Measurements from ENCODE around the gene TEX22. TPM values are rescaled to one million over a fixed set of nuclear protein-coding genes. Genes with fewer than 3 reads are reported as not detected.

TEX22 gene
- total RNA-seq, 1 donor from 2014 or later = 4.9 TPM

- DNase-seq (ENCODE audit: extremely low spot score, unreplicated experiment) = no peak
- Mint-ChIP-seq H3K4me3 (ENCODE audit: unreplicated experiment) (no peak overlapping the region), H3K27ac (ENCODE audit: unreplicated experiment) (no peak overlapping the region), H3K36me3 (ENCODE audit: unreplicated experiment) (no peaks in the 10 kb centered on the region), H3K27me3 (ENCODE audit: unreplicated experiment) (no peaks in the 10 kb centered on the region), H3K9me3 (ENCODE audit: unreplicated experiment) (no peaks in the 10 kb centered on the region), H3K4me1 (ENCODE audit: unreplicated experiment) (peaks cover 34% of the 10 kb centered on the region)
- TF ChIP-seq, protein P1, sequence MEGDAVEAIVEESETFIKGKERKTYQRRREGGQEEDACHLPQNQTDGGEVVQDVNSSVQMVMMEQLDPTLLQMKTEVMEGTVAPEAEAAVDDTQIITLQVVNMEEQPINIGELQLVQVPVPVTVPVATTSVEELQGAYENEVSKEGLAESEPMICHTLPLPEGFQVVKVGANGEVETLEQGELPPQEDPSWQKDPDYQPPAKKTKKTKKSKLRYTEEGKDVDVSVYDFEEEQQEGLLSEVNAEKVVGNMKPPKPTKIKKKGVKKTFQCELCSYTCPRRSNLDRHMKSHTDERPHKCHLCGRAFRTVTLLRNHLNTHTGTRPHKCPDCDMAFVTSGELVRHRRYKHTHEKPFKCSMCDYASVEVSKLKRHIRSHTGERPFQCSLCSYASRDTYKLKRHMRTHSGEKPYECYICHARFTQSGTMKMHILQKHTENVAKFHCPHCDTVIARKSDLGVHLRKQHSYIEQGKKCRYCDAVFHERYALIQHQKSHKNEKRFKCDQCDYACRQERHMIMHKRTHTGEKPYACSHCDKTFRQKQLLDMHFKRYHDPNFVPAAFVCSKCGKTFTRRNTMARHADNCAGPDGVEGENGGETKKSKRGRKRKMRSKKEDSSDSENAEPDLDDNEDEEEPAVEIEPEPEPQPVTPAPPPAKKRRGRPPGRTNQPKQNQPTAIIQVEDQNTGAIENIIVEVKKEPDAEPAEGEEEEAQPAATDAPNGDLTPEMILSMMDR (IDR thresholded peaks at IDR 0.05) = no peak
Measured at GRCh38 chr14:105416671-105417070, 18.3 kb downstream of the TEX22 start.

DNA sequence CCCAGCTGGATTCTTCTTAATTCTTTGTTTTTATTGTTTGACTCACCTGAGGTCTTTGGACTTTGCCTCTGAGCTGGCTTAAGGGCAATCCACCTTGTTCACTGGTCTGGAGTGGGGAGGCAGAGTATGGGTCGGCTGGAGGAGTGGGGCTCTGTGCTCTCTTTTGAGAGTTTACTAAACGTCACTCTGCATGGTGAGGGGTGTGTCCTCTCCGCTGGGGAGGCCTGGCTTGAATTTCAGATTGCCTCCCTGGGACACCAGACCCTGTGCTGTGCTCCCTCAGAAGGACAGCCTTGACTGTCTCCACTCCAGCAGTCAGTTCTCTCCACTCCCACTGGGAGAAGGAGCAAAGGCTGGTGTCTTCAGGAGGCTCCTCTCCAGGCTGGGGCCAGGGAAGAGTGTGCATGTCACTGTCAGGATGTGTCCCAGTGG lies 19.4 kb downstream of the TEX22 start:
- no peaks in the 10 kb centered on the region for H3K9me3 Mint-ChIP-seq (ENCODE audit: unreplicated experiment)
- no peaks in the 10 kb centered on the region for H3K36me3 Mint-ChIP-seq (ENCODE audit: unreplicated experiment)
- no peak for DNase-seq (ENCODE audit: extremely low spot score, unreplicated experiment)
- H3K27me3 Mint-ChIP-seq (ENCODE audit: unreplicated experiment) = no peaks in the 10 kb centered on the region
- no peak overlapping the region for H3K27ac Mint-ChIP-seq (ENCODE audit: unreplicated experiment)
- H3K4me3 Mint-ChIP-seq (ENCODE audit: unreplicated experiment) = peak overlapping the region; percentile 26
- TF ChIP-seq, protein P1 (IDR thresholded peaks at IDR 0.05) = no peak
- H3K4me1 Mint-ChIP-seq (ENCODE audit: unreplicated experiment) = peaks cover 41% of the 10 kb centered on the region

DNA sequence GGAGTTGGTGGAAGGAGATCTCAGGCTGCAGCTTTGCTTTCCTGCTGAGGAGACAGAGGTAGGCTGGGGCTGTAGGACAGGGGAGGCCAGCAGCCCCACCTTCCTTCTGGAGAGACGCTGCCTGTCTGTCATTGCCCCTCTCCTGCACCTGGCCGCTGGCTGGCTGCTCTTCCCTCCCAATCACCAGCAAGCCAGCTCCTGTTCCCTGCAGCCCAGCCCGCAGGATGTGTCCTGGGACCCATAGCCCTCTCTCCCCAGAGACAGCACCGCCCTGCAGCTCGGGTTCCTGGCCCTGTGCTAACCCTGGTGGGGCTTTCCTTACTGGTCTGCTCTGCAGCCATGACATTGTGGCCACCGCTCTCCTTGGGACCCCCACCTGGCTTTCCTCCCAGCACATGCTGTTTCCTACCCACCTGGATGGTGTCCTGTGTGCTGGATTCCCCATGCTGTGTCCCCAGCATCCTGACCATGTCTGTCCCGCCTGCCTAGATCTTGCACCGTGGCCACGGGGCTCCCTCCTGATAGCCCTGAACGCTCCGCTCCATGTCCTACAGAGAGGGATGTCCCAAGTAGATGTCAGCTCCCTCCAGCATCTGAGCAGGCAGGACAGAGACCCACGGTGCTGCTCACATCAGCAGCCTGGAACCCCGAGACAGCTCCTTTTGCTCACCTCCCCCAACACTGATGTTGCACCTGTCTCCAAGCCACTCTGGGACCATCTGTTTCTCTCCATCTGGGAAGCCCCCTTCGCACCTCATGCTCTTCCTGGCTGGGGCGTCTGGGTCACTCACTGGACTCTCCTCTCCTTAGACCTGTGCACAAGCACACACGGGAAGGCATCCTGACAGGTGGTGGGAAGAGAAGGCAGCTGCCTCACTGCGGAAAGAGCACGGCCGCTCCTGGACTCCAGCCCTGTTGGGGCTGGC lies 20.2 kb downstream of the TEX22 start:
- Mint-ChIP-seq H3K36me3 (ENCODE audit: unreplicated experiment) (no peaks in the 10 kb centered on the region), H3K4me3 (ENCODE audit: unreplicated experiment) (peak overlapping the region; percentile 69), H3K27me3 (ENCODE audit: unreplicated experiment) (no peaks in the 10 kb centered on the region), H3K4me1 (ENCODE audit: unreplicated experiment) (peaks cover 40% of the 10 kb centered on the region), H3K27ac (ENCODE audit: unreplicated experiment) (peak overlapping the region; percentile 34), H3K9me3 (ENCODE audit: unreplicated experiment) (no peaks in the 10 kb centered on the region)
- TF ChIP-seq, protein P1 (IDR thresholded peaks at IDR 0.05) = no peak
- no peak for DNase-seq (ENCODE audit: extremely low spot score, unreplicated experiment)

DNA sequence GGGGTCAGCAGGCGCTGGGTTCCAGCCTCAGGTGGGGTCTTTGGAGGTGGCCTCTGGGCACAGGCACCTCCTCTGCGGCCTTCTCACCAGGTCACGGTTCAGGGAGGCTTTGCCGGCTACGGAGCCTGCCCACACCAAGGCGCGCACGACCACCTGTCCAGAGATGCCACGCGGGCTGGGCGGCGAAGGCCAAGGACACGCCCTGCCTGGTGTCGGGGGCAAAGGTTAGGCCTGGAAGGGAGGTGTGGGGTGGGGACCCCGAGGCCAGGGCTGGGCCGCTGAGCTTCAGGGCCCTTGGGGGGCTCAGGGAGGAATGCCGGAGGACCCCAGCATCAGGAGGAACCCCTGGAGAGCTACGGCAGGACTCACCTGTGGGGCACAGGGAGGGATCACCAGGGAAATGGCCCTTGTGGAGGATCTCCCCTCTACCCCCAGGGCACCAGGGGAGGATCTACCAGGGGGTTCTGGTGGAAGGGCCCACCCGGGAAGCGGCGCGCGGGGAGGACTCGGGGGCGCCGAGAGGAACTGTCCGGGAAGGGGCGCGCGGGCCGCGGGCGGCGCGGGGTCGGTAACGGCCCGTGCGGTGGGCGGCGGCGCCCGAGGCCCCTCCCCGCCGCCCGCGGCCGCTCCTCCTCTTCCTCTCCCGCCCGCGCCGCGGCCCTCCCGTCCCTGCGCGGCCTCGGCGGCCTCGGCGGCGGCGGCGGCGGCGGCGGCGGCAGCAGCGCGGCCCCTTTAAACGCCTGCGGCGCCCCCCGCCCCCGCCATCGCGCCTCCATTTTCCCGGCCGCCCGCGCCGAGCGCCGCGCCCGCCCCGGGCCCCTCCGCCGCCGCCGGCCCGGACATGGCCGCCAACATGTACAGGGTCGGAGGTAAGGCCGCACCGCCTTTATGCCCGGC lies 21.1 kb downstream of the TEX22 start, which contains the start of gene MTA1:
MTA1 (plus strand) TSS at position 633 of the 897 bp plus-strand sequence; CDS start at position 842, 209 bp downstream.
- peak within 1 kb of the TSS; percentile 90 for H3K27ac Mint-ChIP-seq (ENCODE audit: unreplicated experiment)
- peaks cover 42% of the 10 kb centered on the region for H3K4me1 Mint-ChIP-seq (ENCODE audit: unreplicated experiment)
- DNase-seq (ENCODE audit: extremely low spot score, unreplicated experiment) = no peak
- no peaks in the 10 kb centered on the region for H3K27me3 Mint-ChIP-seq (ENCODE audit: unreplicated experiment)
- no peaks in the 10 kb centered on the region for H3K36me3 Mint-ChIP-seq (ENCODE audit: unreplicated experiment)
- TF ChIP-seq, protein P1 (IDR thresholded peaks at IDR 0.05) = no peak
- H3K9me3 Mint-ChIP-seq (ENCODE audit: unreplicated experiment) = no peaks in the 10 kb centered on the region
- H3K4me3 Mint-ChIP-seq (ENCODE audit: unreplicated experiment) = peak within 1 kb of the TSS; percentile 84
